ENCODE measurements around the gene PAIP2B.

The PAIP2B gene

GRCh38 chr2:71261534-71261933 lies 34.6 kb upstream of the PAIP2B start:
- no peak overlapping the region for H3K4me3 ChIP-seq (ENCODE audit: low read length)
- no peaks in the 10 kb centered on the region for H4K20me1 ChIP-seq (ENCODE audit: insufficient read depth, low read length)
- H3K4me1 ChIP-seq (ENCODE audit: low read length) = no peaks in the 10 kb centered on the region
- H3K27me3 ChIP-seq (ENCODE audit: low read depth, low read length) = peaks cover 27% of the 10 kb centered on the region
- no peak overlapping the region for H2AFZ ChIP-seq (ENCODE audit: low read depth, low read length)
- TF ChIP-seq CTCF (IDR thresholded peaks at IDR 0.05; ENCODE audit: low read depth, low read length) (no peak), EZH2phosphoT487 (IDR thresholded peaks at IDR 0.05; ENCODE audit: low read depth) (no peak)
- no peaks in the 10 kb centered on the region for H3K9me3 ChIP-seq (ENCODE audit: insufficient read depth, low read length)
- H3K9ac ChIP-seq (ENCODE audit: low read length) = no peak overlapping the region
- no peak overlapping the region for H3K27ac ChIP-seq (ENCODE audit: low read length)
- no peaks in the 10 kb centered on the region for H3K36me3 ChIP-seq (replicated peaks; ENCODE audit: low read depth, low read length)
- no peak overlapping the region for H3K4me2 ChIP-seq (ENCODE audit: low read length)
- H3K79me2 ChIP-seq (ENCODE audit: low read length) = no peaks in the 10 kb centered on the region

GRCh38 chr2:71256421-71256820 lies 29.5 kb upstream of the PAIP2B start:
- Histone ChIP-seq H3K9ac (ENCODE audit: low read length) (no peak overlapping the region), H3K4me1 (ENCODE audit: low read length) (no peaks in the 10 kb centered on the region), H2AFZ (ENCODE audit: low read depth, low read length) (no peak overlapping the region), H3K4me3 (ENCODE audit: low read length) (no peak overlapping the region), H3K27ac (ENCODE audit: low read length) (no peak overlapping the region), H4K20me1 (ENCODE audit: insufficient read depth, low read length) (no peaks in the 10 kb centered on the region), H3K4me2 (ENCODE audit: low read length) (no peak overlapping the region), H3K27me3 (ENCODE audit: low read depth, low read length) (peaks cover 21% of the 10 kb centered on the region), H3K9me3 (ENCODE audit: insufficient read depth, low read length) (no peaks in the 10 kb centered on the region), H3K36me3 (replicated peaks; ENCODE audit: low read depth, low read length) (no peaks in the 10 kb centered on the region), H3K79me2 (ENCODE audit: low read length) (no peaks in the 10 kb centered on the region)
- TF ChIP-seq CTCF (IDR thresholded peaks at IDR 0.05; ENCODE audit: low read depth, low read length) (no peak), EZH2phosphoT487 (IDR thresholded peaks at IDR 0.05; ENCODE audit: low read depth) (no peak)

- peaks cover 21% of the 10 kb centered on the region for H3K27me3 ChIP-seq (ENCODE audit: low read depth, low read length)
- H3K9ac ChIP-seq (ENCODE audit: low read length) = no peak overlapping the region
- H4K20me1 ChIP-seq (ENCODE audit: insufficient read depth, low read length) = no peaks in the 10 kb centered on the region
- H3K4me1 ChIP-seq (ENCODE audit: low read length) = no peaks in the 10 kb centered on the region
- H3K4me3 ChIP-seq (ENCODE audit: low read length) = no peak overlapping the region
- H2AFZ ChIP-seq (ENCODE audit: low read depth, low read length) = no peak overlapping the region
- no peaks in the 10 kb centered on the region for H3K9me3 ChIP-seq (ENCODE audit: insufficient read depth, low read length)
- no peak overlapping the region for H3K27ac ChIP-seq (ENCODE audit: low read length)
- H3K79me2 ChIP-seq (ENCODE audit: low read length) = no peaks in the 10 kb centered on the region
- H3K4me2 ChIP-seq (ENCODE audit: low read length) = no peak overlapping the region
- TF ChIP-seq CTCF (IDR thresholded peaks at IDR 0.05; ENCODE audit: low read depth, low read length) (no peak), EZH2phosphoT487 (IDR thresholded peaks at IDR 0.05; ENCODE audit: low read depth) (no peak)
- H3K36me3 ChIP-seq (replicated peaks; ENCODE audit: low read depth, low read length) = no peaks in the 10 kb centered on the region
Observed at GRCh38 chr2:71254776-71255175, 27.9 kb upstream of the PAIP2B start.

- Histone ChIP-seq H3K4me1 (ENCODE audit: low read length) (no peaks in the 10 kb centered on the region), H3K79me2 (ENCODE audit: low read length) (no peaks in the 10 kb centered on the region), H3K9ac (ENCODE audit: low read length) (no peak overlapping the region), H3K27me3 (ENCODE audit: low read depth, low read length) (peaks cover 21% of the 10 kb centered on the region), H2AFZ (ENCODE audit: low read depth, low read length) (no peak overlapping the region), H4K20me1 (ENCODE audit: insufficient read depth, low read length) (no peaks in the 10 kb centered on the region), H3K9me3 (ENCODE audit: insufficient read depth, low read length) (no peaks in the 10 kb centered on the region), H3K27ac (ENCODE audit: low read length) (no peak overlapping the region), H3K4me3 (ENCODE audit: low read length) (no peak overlapping the region), H3K36me3 (replicated peaks; ENCODE audit: low read depth, low read length) (no peaks in the 10 kb centered on the region), H3K4me2 (ENCODE audit: low read length) (no peak overlapping the region)
- TF ChIP-seq EZH2phosphoT487 (IDR thresholded peaks at IDR 0.05; ENCODE audit: low read depth) = no peak
- TF ChIP-seq CTCF (IDR thresholded peaks at IDR 0.05; ENCODE audit: low read depth, low read length) = no peak
Observed at GRCh38 chr2:71254078-71254477, 27.2 kb upstream of the PAIP2B start.
